Lung (tissue), 12 donors: ENCODE data around the gene UAP1. TPM values are rescaled to one million over a fixed set of nuclear protein-coding genes. Genes with fewer than 3 reads are reported as not detected.
"Not testable (repeated sequence)": the region's sequence is repeated elsewhere in the genome, so short reads cannot be mapped to it uniquely, and the experiment has no call there.

Experiments used
- ATAC-seq: fragments of 200-7000 bp; cut with Tn5 transposase; one replicate; pipeline ENCODE4 v1.9.1; 2020; ENCODE audit warnings: moderate number of reproducible peaks; ENCODE audit not compliant: insufficient read depth, low FRiP score
- DNase-seq, 3 donors: peaks; one replicate each; pipeline ENCODE4 v3.0.0-alpha.2; 2013 to 2017
- H3K27ac ChIP-seq, 2 donors: one replicate each; pipeline ENCODE4 v1.5.1; 2013; ENCODE audit warnings: mild to moderate bottlenecking in 2 of 2, moderate library complexity in 2 of 2, control low read depth in 1 of 2, inconsistent platforms in 1 of 2, low read depth in 1 of 2, low read length in 1 of 2
- H3K27me3 ChIP-seq, 3 donors: one replicate each; pipeline ENCODE4 v1.5.1; 2013; ENCODE audit warnings: low read length in 2 of 3; ENCODE audit not compliant: control insufficient read depth in 3 of 3, insufficient read depth in 3 of 3
- H3K36me3 ChIP-seq, 4 donors: one replicate each; pipeline ENCODE4 v1.5.1; 2013; ENCODE audit warnings: low read length in 4 of 4, mild to moderate bottlenecking in 1 of 4, moderate library complexity in 1 of 4; ENCODE audit not compliant: control insufficient read depth in 4 of 4, insufficient read depth in 4 of 4
- H3K4me1 ChIP-seq, 5 donors: one replicate each; pipeline ENCODE4 v1.5.1; 2013; ENCODE audit warnings: low read length in 5 of 5, mild to moderate bottlenecking in 2 of 5, moderate library complexity in 1 of 5; ENCODE audit not compliant: control insufficient read depth in 5 of 5, insufficient read depth in 5 of 5
- H3K4me3 ChIP-seq: one replicate; pipeline ENCODE4 v1.5.1; 2013; ENCODE audit warnings: mild to moderate bottlenecking, control low read depth, moderate library complexity
- H3K9ac ChIP-seq, 2 donors: one replicate each; pipeline ENCODE4 v1.5.1; 2013; ENCODE audit warnings: low read length in 2 of 2, control low read depth in 1 of 2; ENCODE audit not compliant: insufficient read depth in 1 of 2
- H3K9me3 ChIP-seq, 4 donors: one replicate each; pipeline ENCODE4 v1.5.1; 2013; ENCODE audit warnings: low read length in 3 of 4, mild to moderate bottlenecking in 1 of 4, moderate library complexity in 1 of 4; ENCODE audit not compliant: control insufficient read depth in 4 of 4, insufficient read depth in 3 of 4
- CTCF ChIP-seq: IDR thresholded peaks from 2 replicates; pipeline ENCODE4 v1.5.1; 2012; ENCODE audit warnings: mild to moderate bottlenecking; ENCODE audit errors: control extremely low read depth, extremely low read depth
- WGBS, 2 donors: extraction: QIAGEN DNeasy Blood & Tissue Kit; methylation state at CpG; one replicate each; pipeline ENCODE4 v1.1.7; 2013; 5-methylcytosine and 5-hydroxymethylcytosine counted together
- polyA plus RNA-seq, 2 donors: library from polyadenylated mRNA; stranded (reverse); fragments of 200-250 nt; gene quantifications; one replicate each; pipeline ENCODE4 v1.2.1, GENCODE V29; 2013
- total RNA-seq, 2 donors: library from RNA; depleted of rRNA in 1 of 2; stranded (reverse); fragments of >200 nt in 1 of 2; gene quantifications; one replicate each; pipeline ENCODE4 v1.2.1, GENCODE V29; 2014 to 2021
- donor health status: control.
- donor health status: control.
- donor health status: Bipolar disorder and iron deficiency.
- donor health status: healthy.
- donor health status: DM: yes; HTN: yes; CAD: no.

Gene UAP1
- total and polyA plus RNA-seq, 4 donors, result 34.7 to 43.4 (median 39.2) TPM

- ATAC-seq, result no peak
- 28 to 37% methylated on average over 4 of the region's 4 CpGs for WGBS, 2 donors
- no peak for DNase-seq
- no peak for TF ChIP-seq CTCF
- Histone ChIP-seq H3K36me3 (peaks cover 0 to 5% (median 4%) of the 10 kb centered on the region in 4 donors), H3K27ac (no peak overlapping the region), H3K9ac (no peak overlapping the region), H3K27me3 (no peaks in the 10 kb centered on the region), H3K9me3 (no peaks in the 10 kb centered on the region), H3K4me1 (peaks cover 0 to 7% (median 4%) of the 10 kb centered on the region in 5 donors), H3K4me3 (no peak overlapping the region)
Measured at GRCh38 chr1:162568802-162569201, 7.3 kb downstream of the UAP1 start.

GRCh38 chr1:162570718-162571117, 9.2 kb downstream of the UAP1 start:
- Histone ChIP-seq H3K4me3 (no peak overlapping the region), H3K27ac (no peak overlapping the region), H3K36me3 (peaks cover 0 to 5% (median 4%) of the 10 kb centered on the region in 4 donors), H3K9me3 (no peaks in the 10 kb centered on the region), H3K4me1 (peaks cover 0 to 7% (median 4%) of the 10 kb centered on the region in 5 donors), H3K9ac (no peak overlapping the region), H3K27me3 (no peaks in the 10 kb centered on the region)
- ATAC-seq (no peak), DNase-seq (no peak)
- TF ChIP-seq CTCF, result no peak
- 74 to 82% methylated on average over 1 of the region's 1 CpG for WGBS, 2 donors

GRCh38 chr1:162571121-162571520, 9.6 kb downstream of the UAP1 start:
- not testable (repeated sequence) for H3K4me1 ChIP-seq, H3K9me3 ChIP-seq, H3K9ac ChIP-seq, H3K4me3 ChIP-seq, DNase-seq, H3K36me3 ChIP-seq, ATAC-seq, H3K27ac ChIP-seq, H3K27me3 ChIP-seq
- WGBS, 2 donors, result 83 to 91% methylated on average over 7 of the region's 7 CpGs

- DNase-seq, result no peak
- no peak overlapping the region for H3K4me3 ChIP-seq
- no peaks in the 10 kb centered on the region for H3K27me3 ChIP-seq
- no peaks in the 10 kb centered on the region for H3K9me3 ChIP-seq
- peaks cover 0 to 5% (median 2%) of the 10 kb centered on the region in 4 donors for H3K36me3 ChIP-seq
- no peak for TF ChIP-seq CTCF
- H3K4me1 ChIP-seq, result peaks cover 0 to 6% (median 4%) of the 10 kb centered on the region in 5 donors
- 40 to 72% methylated on average over 1 of the region's 1 CpG for WGBS, 2 donors
- no peak overlapping the region for H3K9ac ChIP-seq
- H3K27ac ChIP-seq, result no peak overlapping the region
- no peak for ATAC-seq
Measured at GRCh38 chr1:162571696-162572095, 10.2 kb downstream of the UAP1 start.
